ENCODE data around the gene PISD. TPM values are rescaled to one million over a fixed set of nuclear protein-coding genes. Genes with fewer than 3 reads are reported as not detected.

Gene PISD
- total and polyA plus RNA-seq, 9 of the 15 experiments (the other 6 are each of a cell fraction or from before 2014, with no cell fraction given) = 24.5 to 65.9 (median 36.6) TPM

DNA sequence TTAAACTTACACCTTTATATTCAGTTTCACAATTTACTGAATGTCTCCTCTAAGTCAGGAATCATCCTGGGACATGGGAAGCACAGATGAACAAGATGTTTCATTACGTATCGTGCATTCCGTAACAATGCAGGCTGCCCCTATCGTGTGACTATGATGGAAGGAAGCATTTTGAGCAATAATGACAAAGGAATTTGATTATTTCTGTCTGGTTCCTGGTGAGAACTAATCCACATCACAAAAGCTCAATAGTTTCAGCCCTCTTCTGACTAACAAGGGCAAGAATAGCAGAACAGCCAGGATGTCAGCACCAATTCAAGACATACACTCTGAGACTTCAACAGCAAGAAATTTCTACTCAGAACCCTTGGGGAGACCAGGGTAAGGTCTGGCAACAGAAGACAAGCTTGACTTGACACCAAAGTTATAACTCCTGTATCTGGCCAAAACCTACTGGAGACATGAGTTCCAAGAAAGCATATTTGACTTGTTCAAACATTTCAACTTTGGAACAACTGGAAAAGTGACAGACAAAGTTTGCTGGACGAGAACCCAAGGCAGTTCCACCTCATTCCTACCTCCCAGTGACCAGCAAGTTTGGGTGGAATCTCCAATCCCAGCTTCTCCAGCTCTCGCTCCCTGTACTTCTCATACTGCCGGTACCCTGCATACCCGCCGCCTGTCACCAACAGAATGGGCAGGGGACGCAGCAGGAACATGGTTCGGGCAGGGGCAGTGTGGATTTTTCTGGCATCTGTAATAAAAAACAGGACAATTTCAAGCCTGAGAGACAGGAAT, 14.3 kb downstream of the PISD start:
- POLR2A ChIA-PET = interaction anchor here (0.6 kb wide), 1 partner anchor 155 kb away, joined by 3 read pairs; no protein-coding TSS in a partner anchor
- CTCF ChIA-PET (ENCODE audit: low intra/inter-chr PET ratio) = no interaction called here
- H2AFZ ChIP-seq (ENCODE audit: low read depth, low read length) = no peak overlapping the region
- H3K36me3 ChIP-seq (ENCODE audit: control insufficient read depth, insufficient read depth, low read length) = peaks cover 26% of the 10 kb centered on the region; the same call in 2 of the 3 replicates
- WGBS (ENCODE audit: insufficient coverage, low coverage, missing lambda C conversion rate) = 82% methylated on average over 7 of the region's 11 CpGs
- TF ChIP-seq NONO (IDR thresholded peaks at IDR 0.05; ENCODE audit: low read depth in 2 of 2, low read length in 1 of 2) (no peak), KLF6 (CRISPR knock-in tag; IDR thresholded peaks at IDR 0.05; ENCODE audit: borderline replicate concordance) (no peak), BCL6 (CRISPR knock-in tag; IDR thresholded peaks at IDR 0.05) (no peak), NR4A1 (CRISPR knock-in tag; IDR thresholded peaks at IDR 0.05) (no peak), NR4A1 (tag; IDR thresholded peaks at IDR 0.05) (no peak), GTF2F1 (IDR thresholded peaks at IDR 0.05; ENCODE audit: low read depth, low read length) (no peak), NCOA1 (IDR thresholded peaks at IDR 0.05; ENCODE audit: low read depth) (no peak), XRCC4 (IDR thresholded peaks at IDR 0.05; ENCODE audit: extremely low read depth, insufficient read depth, insufficient read length) (no peak), CBX2 (IDR thresholded peaks at IDR 0.05; ENCODE audit: insufficient read depth, low read length, poor library complexity, severe bottlenecking) (no peak), DACH1 (IDR thresholded peaks at IDR 0.05; ENCODE audit: partially characterized antibody) (no peak), PHTF2 (CRISPR knock-in tag; IDR thresholded peaks at IDR 0.05) (no peak), FOXK1 (CRISPR knock-in tag; IDR thresholded peaks at IDR 0.05; ENCODE audit: borderline replicate concordance) (no peak), ZNF586 (CRISPR knock-in tag; conservative IDR thresholded peaks at IDR 0.05) (no peak)
- TF ChIP-seq, protein P1, sequence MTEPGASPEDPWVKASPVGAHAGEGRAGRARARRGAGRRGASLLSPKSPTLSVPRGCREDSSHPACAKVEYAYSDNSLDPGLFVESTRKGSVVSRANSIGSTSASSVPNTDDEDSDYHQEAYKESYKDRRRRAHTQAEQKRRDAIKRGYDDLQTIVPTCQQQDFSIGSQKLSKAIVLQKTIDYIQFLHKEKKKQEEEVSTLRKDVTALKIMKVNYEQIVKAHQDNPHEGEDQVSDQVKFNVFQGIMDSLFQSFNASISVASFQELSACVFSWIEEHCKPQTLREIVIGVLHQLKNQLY (CRISPR knock-in tag; conservative IDR thresholded peaks at IDR 0.05) = no peak
- TF ChIP-seq, protein P2, sequence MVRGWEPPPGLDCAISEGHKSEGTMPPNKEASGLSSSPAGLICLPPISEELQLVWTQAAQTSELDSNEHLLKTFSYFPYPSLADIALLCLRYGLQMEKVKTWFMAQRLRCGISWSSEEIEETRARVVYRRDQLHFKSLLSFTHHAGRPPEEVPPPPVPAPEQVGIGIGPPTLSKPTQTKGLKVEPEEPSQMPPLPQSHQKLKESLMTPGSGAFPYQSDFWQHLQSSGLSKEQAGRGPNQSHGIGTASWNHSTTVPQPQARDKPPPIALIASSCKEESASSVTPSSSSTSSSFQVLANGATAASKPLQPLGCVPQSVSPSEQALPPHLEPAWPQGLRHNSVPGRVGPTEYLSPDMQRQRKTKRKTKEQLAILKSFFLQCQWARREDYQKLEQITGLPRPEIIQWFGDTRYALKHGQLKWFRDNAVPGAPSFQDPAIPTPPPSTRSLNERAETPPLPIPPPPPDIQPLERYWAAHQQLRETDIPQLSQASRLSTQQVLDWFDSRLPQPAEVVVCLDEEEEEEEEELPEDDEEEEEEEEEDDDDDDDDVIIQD (CRISPR knock-in tag; IDR thresholded peaks at IDR 0.05) = no peak
- TF ChIP-seq, protein P3, sequence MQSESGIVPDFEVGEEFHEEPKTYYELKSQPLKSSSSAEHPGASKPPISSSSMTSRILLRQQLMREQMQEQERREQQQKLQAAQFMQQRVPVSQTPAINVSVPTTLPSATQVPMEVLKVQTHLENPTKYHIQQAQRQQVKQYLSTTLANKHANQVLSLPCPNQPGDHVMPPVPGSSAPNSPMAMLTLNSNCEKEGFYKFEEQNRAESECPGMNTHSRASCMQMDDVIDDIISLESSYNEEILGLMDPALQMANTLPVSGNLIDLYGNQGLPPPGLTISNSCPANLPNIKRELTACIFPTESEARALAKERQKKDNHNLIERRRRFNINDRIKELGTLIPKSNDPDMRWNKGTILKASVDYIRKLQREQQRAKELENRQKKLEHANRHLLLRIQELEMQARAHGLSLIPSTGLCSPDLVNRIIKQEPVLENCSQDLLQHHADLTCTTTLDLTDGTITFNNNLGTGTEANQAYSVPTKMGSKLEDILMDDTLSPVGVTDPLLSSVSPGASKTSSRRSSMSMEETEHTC (IDR thresholded peaks at IDR 0.05) = no peak
- TF ChIP-seq, protein P4, sequence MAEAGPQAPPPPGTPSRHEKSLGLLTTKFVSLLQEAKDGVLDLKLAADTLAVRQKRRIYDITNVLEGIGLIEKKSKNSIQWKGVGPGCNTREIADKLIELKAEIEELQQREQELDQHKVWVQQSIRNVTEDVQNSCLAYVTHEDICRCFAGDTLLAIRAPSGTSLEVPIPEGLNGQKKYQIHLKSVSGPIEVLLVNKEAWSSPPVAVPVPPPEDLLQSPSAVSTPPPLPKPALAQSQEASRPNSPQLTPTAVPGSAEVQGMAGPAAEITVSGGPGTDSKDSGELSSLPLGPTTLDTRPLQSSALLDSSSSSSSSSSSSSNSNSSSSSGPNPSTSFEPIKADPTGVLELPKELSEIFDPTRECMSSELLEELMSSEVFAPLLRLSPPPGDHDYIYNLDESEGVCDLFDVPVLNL (CRISPR knock-in tag; IDR thresholded peaks at IDR 0.05; ENCODE audit: low read depth) = no peak
- H3K9ac ChIP-seq (ENCODE audit: insufficient read depth in 1 of 2, low read depth in 2 of 2, low read length in 2 of 2) = no peak overlapping the region
- DNase-seq (ENCODE audit: extremely low read depth in 1 of 4, low spot score in 3 of 4) (no peak), ATAC-seq (no peak), FAIRE-seq (no peak)
- H3K4me3 ChIP-seq = no peak overlapping the region
- in situ Hi-C loops (cut with MboI) (no loop called here), intact Hi-C loops (cut with micrococcal nuclease) (no loop called here)
- no peaks in the 10 kb centered on the region for H4K20me1 ChIP-seq (replicated peaks; ENCODE audit: control insufficient read depth, insufficient read depth, low read length)
- no peaks in the 10 kb centered on the region for H3K9me1 ChIP-seq (ENCODE audit: control insufficient read depth, insufficient read depth, low read length)
- no peak overlapping the region for H3K27ac ChIP-seq (ENCODE audit: extremely low read depth, low read depth, low read length)
- no peaks in the 10 kb centered on the region for H3K27me3 ChIP-seq (ENCODE audit: control insufficient read depth in 2 of 2, insufficient read depth in 2 of 2, low read length in 2 of 2)
- no peaks in the 10 kb centered on the region for H3K9me3 ChIP-seq (replicated peaks; ENCODE audit: control insufficient read depth, insufficient read depth, low read depth, low read length)
- H3K4me1 ChIP-seq (replicated peaks in 1 of 2; ENCODE audit: control insufficient read depth in 2 of 2, insufficient read depth in 2 of 2, low read length in 2 of 2) = peaks cover 0 to 5% of the 10 kb centered on the region in 2 experiments; a peak in 2 of 5 replicates
- no TSS peak for BruUV-seq (replicated peaks)
- no peak overlapping the region for H3K4me2 ChIP-seq (ENCODE audit: insufficient read depth, low read length)
- H3K79me2 ChIP-seq (ENCODE audit: control insufficient read depth, insufficient read depth, low read length) = peaks cover 3% of the 10 kb centered on the region; the same call in 1 of the 3 replicates
